GM12801 (cell line): ENCODE measurements around the gene PRAMEF25.
"Not testable (repeated sequence)": the region's sequence is repeated elsewhere in the genome, so short reads cannot be mapped to it uniquely, and the experiment has no call there.

Experiments
- TF ChIP-seq, protein P1 (sequence below): IDR thresholded peaks from one replicate; pipeline ENCODE4 v1.5.1; 2011; ENCODE audit warnings: control low read depth; ENCODE audit not compliant: insufficient read length; ENCODE audit errors: extremely low read depth

The PRAMEF25 gene

DNA sequence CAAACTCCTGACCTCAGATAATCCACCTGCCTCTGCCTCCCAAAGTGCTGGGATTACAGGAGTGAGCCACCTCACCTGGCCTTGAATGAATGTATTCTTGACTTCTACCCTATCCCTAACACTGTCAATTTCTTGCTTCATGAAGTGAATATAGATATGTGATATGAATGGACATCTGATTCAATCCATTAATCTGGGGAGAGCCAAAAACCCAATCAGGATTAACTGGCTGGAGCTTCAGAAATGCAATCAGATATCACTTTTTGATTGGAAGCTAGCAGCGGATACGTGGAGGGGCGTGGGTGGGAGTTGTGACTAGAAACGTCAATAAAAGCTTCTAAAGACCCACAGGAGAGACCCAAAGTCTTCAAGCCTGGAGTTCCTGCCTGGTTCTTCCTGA lies at the start of gene PRAMEF25:
Gene PRAMEF25 (plus strand): TSS at position 301 of the 400 bp plus-strand sequence. CDS start 2,920 bp downstream, outside the sequence.
- TF ChIP-seq, protein P1, sequence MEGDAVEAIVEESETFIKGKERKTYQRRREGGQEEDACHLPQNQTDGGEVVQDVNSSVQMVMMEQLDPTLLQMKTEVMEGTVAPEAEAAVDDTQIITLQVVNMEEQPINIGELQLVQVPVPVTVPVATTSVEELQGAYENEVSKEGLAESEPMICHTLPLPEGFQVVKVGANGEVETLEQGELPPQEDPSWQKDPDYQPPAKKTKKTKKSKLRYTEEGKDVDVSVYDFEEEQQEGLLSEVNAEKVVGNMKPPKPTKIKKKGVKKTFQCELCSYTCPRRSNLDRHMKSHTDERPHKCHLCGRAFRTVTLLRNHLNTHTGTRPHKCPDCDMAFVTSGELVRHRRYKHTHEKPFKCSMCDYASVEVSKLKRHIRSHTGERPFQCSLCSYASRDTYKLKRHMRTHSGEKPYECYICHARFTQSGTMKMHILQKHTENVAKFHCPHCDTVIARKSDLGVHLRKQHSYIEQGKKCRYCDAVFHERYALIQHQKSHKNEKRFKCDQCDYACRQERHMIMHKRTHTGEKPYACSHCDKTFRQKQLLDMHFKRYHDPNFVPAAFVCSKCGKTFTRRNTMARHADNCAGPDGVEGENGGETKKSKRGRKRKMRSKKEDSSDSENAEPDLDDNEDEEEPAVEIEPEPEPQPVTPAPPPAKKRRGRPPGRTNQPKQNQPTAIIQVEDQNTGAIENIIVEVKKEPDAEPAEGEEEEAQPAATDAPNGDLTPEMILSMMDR, result not testable (repeated sequence)

DNA sequence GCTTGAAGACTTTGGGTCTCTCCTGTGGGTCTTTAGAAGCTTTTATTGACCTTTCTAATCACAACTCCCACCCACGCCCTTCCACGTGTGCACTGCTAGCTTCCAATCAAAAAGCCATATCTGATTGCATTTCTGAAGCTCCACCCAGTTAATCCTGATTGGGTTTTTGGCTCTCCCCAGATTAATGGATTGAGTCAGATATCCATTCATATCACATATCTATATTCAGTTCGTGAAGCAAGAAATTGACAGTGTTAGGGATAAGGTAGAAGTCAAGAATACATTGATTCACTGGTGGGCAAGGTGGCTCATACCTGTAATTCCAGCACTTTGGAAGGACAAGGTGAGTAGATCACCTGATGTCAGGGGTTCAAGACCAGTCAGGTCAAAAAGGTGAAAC lies 14.1 kb upstream of the PRAMEF25 start, which contains the start of gene PRAMEF27:
Gene PRAMEF27 (minus strand): TSS at position 101 of the 400 bp plus-strand sequence. CDS start 2,916 bp downstream, outside the sequence.
- TF ChIP-seq, protein P1, result not testable (repeated sequence)

DNA sequence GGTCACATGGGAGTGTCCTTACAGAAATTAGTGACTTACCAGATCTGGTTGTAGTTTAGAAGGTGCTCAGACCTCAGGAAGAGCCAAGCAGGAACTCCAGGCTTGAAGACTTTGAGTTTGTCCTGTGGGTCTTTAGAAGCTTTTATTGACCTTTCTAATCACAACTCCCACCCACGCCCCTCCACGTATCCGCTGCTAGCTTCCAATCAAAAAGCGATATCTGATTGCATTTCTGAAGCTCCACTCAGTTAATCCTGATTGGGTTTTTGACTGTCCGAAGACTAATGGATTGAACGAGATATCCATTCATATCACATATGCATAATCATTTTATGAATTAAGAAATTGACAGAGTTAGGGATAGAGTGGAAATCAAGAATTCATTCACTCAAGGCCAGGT lies 46.2 kb downstream of the PRAMEF25 start, which contains the start of gene HNRNPCL2:
Gene HNRNPCL2 (minus strand): TSS at position 101 of the 400 bp plus-strand sequence. CDS start 454 bp downstream, outside the sequence.
- TF ChIP-seq, protein P1, result not testable (repeated sequence)
